Measurements from ENCODE around the gene TMEM121. TPM values are rescaled to one million over a fixed set of nuclear protein-coding genes. Genes with fewer than 3 reads are reported as not detected.

TMEM121 gene
- total RNA-seq, 1 donor = 1.8 TPM

DNA sequence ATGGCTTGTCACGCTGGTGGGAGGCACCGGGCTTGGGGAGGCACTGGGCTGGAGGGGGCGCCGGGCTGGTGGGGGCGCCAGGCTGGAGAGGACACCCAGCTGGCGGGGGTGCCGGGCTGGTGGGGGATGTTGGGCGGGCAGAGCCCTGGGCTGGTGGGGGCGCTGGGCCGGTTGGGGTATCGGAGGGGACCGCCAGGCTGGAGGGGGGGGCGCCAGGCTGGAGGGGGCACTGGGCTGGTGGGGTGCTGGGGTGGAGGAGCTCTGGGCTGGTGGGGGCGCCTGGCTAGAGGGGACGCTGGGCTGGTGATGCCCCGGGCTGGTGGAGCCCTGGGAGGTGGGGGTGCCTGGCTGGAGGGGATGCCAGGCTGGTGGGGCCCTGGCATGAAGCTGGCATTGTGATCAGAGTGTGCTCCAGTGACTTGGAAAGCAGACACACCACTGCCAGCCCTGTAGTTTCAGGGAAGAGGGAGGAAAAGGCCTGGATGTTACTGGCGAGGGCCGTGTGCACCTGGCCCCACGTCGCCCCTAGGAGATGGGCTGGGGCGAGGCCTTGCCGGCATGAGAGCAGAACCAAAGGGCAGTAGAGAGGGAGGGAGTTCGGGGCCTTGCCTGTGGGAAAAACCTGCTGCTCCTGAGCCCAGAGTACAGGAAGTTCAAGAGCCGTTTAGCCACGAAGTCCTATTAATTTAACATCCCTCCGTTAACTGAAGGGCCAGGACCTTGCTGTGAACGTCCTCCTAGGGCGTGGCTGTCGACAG, 22.3 kb upstream of the TMEM121 start:
- no peaks in the 10 kb centered on the region for H3K4me1 ChIP-seq (ENCODE audit: insufficient read depth, low read length)
- no peaks in the 10 kb centered on the region for H3K79me2 ChIP-seq (ENCODE audit: insufficient read depth, low read length)
- no peaks in the 10 kb centered on the region for H3K9me3 ChIP-seq (ENCODE audit: low read depth, low read length)
- peaks cover 2% of the 10 kb centered on the region for H3K27me3 ChIP-seq (ENCODE audit: insufficient read depth, low read length)
- no peak overlapping the region for H2AFZ ChIP-seq (ENCODE audit: low read length)
- H3K4me2 ChIP-seq (ENCODE audit: insufficient read depth, low read length) = no peak overlapping the region
- peak; percentile 72 for DNase-seq (ENCODE audit: insufficient read length, low spot score, missing footprints)
- no peaks in the 10 kb centered on the region for H4K20me1 ChIP-seq (ENCODE audit: insufficient read depth, low read length)
- no peak overlapping the region for H3K27ac ChIP-seq (ENCODE audit: low read depth, low read length)
- TF ChIP-seq CTCF (IDR thresholded peaks at IDR 0.05; ENCODE audit: extremely low read depth, low read depth, low read length) = no peak
- no peaks in the 10 kb centered on the region for H3K36me3 ChIP-seq (ENCODE audit: insufficient read depth, low read length)
- no peak overlapping the region for H3K4me3 ChIP-seq (ENCODE audit: insufficient read depth, low read length)

DNA sequence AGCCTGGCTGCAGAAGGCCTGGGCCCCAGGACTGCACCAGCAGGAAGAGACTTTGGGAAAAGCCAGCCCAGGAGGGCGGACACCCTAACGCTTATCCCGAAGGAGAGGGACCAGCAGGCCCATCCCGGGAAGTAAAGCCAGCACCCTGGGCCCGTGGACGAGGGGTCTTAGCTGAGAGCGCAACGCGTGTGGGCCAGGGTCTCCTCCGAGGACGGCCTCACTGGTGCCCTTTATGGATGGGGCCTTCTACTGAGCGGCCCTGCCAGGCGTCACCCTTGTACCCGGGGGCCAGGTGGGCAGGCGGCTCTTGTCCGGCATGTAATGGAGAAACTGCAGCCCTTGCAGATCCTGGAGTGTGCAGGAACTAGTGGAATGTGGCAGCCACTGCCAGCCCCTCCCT, 21.3 kb upstream of the TMEM121 start:
- TF ChIP-seq CTCF (IDR thresholded peaks at IDR 0.05; ENCODE audit: extremely low read depth, low read depth, low read length) = no peak
- Histone ChIP-seq H4K20me1 (ENCODE audit: insufficient read depth, low read length) (no peaks in the 10 kb centered on the region), H3K27ac (ENCODE audit: low read depth, low read length) (no peak overlapping the region), H3K36me3 (ENCODE audit: insufficient read depth, low read length) (no peaks in the 10 kb centered on the region), H3K27me3 (ENCODE audit: insufficient read depth, low read length) (peaks cover 2% of the 10 kb centered on the region), H3K79me2 (ENCODE audit: insufficient read depth, low read length) (no peaks in the 10 kb centered on the region), H3K4me1 (ENCODE audit: insufficient read depth, low read length) (no peaks in the 10 kb centered on the region), H2AFZ (ENCODE audit: low read length) (no peak overlapping the region), H3K4me3 (ENCODE audit: insufficient read depth, low read length) (no peak overlapping the region), H3K9me3 (ENCODE audit: low read depth, low read length) (no peaks in the 10 kb centered on the region), H3K4me2 (ENCODE audit: insufficient read depth, low read length) (no peak overlapping the region)
- DNase-seq (ENCODE audit: insufficient read length, low spot score, missing footprints) = peak; percentile 77

DNA sequence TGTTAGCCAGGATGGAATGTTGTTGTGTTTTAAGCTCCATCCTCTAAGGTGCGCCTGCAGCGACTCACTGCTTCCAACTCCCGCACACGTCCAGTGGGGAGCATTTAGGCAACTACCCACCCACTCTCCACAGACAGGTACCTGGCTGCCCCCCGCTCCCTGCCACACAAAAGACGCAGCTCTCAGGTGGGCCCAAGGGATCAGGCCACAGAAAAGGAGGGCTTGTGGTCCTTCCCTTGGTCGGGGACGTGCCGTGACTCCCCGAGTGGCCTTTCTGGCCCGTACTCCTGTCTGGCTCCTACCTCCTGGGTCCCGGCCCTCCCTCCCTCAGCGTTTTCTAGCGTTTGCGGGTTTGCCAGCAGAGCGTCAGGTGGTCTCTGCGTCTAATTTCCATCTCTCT, 19.1 kb upstream of the TMEM121 start:
- no peak for TF ChIP-seq CTCF (IDR thresholded peaks at IDR 0.05; ENCODE audit: extremely low read depth, low read depth, low read length)
- Histone ChIP-seq H3K36me3 (ENCODE audit: insufficient read depth, low read length) (no peaks in the 10 kb centered on the region), H3K9me3 (ENCODE audit: low read depth, low read length) (no peaks in the 10 kb centered on the region), H3K4me3 (ENCODE audit: insufficient read depth, low read length) (no peak overlapping the region), H3K4me1 (ENCODE audit: insufficient read depth, low read length) (no peaks in the 10 kb centered on the region), H2AFZ (ENCODE audit: low read length) (no peak overlapping the region), H4K20me1 (ENCODE audit: insufficient read depth, low read length) (no peaks in the 10 kb centered on the region), H3K27ac (ENCODE audit: low read depth, low read length) (no peak overlapping the region), H3K4me2 (ENCODE audit: insufficient read depth, low read length) (no peak overlapping the region), H3K79me2 (ENCODE audit: insufficient read depth, low read length) (no peaks in the 10 kb centered on the region), H3K27me3 (ENCODE audit: insufficient read depth, low read length) (peaks cover 6% of the 10 kb centered on the region)
- DNase-seq (ENCODE audit: insufficient read length, low spot score, missing footprints) = no peak

DNA sequence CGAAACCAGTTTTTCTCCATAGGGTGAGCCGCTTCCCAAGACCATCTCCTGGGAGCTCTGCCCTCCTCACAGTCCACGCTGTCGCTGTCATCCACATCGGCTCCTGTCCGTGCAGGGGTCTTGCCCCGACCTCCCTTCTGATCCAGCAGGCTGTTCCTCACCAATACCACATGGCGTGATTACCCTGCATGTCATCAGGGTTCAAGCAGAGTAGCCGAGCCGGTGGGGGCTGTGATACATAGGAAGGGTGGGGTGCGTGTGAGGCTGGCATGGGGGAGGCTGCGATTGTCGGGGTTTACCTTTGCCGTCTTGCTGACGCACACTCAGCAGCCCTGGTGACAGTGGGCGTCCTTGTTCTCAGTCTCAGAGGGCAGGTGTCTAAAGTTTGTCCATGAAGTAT, 18.3 kb upstream of the TMEM121 start:
- peaks cover 11% of the 10 kb centered on the region for H3K27me3 ChIP-seq (ENCODE audit: insufficient read depth, low read length)
- no peak overlapping the region for H3K4me2 ChIP-seq (ENCODE audit: insufficient read depth, low read length)
- no peaks in the 10 kb centered on the region for H3K36me3 ChIP-seq (ENCODE audit: insufficient read depth, low read length)
- no peak overlapping the region for H3K4me3 ChIP-seq (ENCODE audit: insufficient read depth, low read length)
- H3K79me2 ChIP-seq (ENCODE audit: insufficient read depth, low read length) = no peaks in the 10 kb centered on the region
- no peak overlapping the region for H2AFZ ChIP-seq (ENCODE audit: low read length)
- TF ChIP-seq CTCF (IDR thresholded peaks at IDR 0.05; ENCODE audit: extremely low read depth, low read depth, low read length) = no peak
- no peaks in the 10 kb centered on the region for H3K4me1 ChIP-seq (ENCODE audit: insufficient read depth, low read length)
- no peaks in the 10 kb centered on the region for H3K9me3 ChIP-seq (ENCODE audit: low read depth, low read length)
- no peaks in the 10 kb centered on the region for H4K20me1 ChIP-seq (ENCODE audit: insufficient read depth, low read length)
- peak; percentile 79 for DNase-seq (ENCODE audit: insufficient read length, low spot score, missing footprints)
- H3K27ac ChIP-seq (ENCODE audit: low read depth, low read length) = no peak overlapping the region
